ENCODE data around the gene MCM8.

GRCh38 chr20:5925551-5925950, 24.9 kb upstream of the MCM8 start:
- TF ChIP-seq, protein P1, sequence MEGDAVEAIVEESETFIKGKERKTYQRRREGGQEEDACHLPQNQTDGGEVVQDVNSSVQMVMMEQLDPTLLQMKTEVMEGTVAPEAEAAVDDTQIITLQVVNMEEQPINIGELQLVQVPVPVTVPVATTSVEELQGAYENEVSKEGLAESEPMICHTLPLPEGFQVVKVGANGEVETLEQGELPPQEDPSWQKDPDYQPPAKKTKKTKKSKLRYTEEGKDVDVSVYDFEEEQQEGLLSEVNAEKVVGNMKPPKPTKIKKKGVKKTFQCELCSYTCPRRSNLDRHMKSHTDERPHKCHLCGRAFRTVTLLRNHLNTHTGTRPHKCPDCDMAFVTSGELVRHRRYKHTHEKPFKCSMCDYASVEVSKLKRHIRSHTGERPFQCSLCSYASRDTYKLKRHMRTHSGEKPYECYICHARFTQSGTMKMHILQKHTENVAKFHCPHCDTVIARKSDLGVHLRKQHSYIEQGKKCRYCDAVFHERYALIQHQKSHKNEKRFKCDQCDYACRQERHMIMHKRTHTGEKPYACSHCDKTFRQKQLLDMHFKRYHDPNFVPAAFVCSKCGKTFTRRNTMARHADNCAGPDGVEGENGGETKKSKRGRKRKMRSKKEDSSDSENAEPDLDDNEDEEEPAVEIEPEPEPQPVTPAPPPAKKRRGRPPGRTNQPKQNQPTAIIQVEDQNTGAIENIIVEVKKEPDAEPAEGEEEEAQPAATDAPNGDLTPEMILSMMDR (IDR thresholded peaks at IDR 0.05; ENCODE audit: low read depth, low read length, missing input control): no peak
- TF ChIP-seq GABPA (IDR thresholded peaks at IDR 0.05 in 1 of 2, conservative IDR thresholded peaks at IDR 0.05 in 1 of 2) (no peak), FOXA1 (IDR thresholded peaks at IDR 0.05) (no peak), TAF1 (conservative IDR thresholded peaks at IDR 0.05) (no peak), REST (IDR thresholded peaks at IDR 0.05) (no peak), SP1 (IDR thresholded peaks at IDR 0.05) (no peak), RXRA (IDR thresholded peaks at IDR 0.05) (no peak), ZBTB33 (IDR thresholded peaks at IDR 0.05) (no peak), RAD21 (IDR thresholded peaks at IDR 0.05) (no peak), JUND (IDR thresholded peaks at IDR 0.05) (no peak), YY1 (IDR thresholded peaks at IDR 0.05) (no peak), EGR1 (IDR thresholded peaks at IDR 0.05; ENCODE audit: low read depth in 2 of 2) (no peak)
- TF ChIP-seq, protein P2, sequence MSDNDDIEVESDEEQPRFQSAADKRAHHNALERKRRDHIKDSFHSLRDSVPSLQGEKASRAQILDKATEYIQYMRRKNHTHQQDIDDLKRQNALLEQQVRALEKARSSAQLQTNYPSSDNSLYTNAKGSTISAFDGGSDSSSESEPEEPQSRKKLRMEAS (IDR thresholded peaks at IDR 0.05): no peak
- TF ChIP-seq, protein P3, sequence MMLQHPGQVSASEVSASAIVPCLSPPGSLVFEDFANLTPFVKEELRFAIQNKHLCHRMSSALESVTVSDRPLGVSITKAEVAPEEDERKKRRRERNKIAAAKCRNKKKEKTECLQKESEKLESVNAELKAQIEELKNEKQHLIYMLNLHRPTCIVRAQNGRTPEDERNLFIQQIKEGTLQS (IDR thresholded peaks at IDR 0.05): no peak

Data from liver (tissue), 3 donors.